Measurements from ENCODE around the gene VSIR. TPM values are rescaled to one million over a fixed set of nuclear protein-coding genes. Genes with fewer than 3 reads are reported as not detected.

Gene VSIR
- total RNA-seq, 3 donors from 2014 or later (not counting 1 experiment from before 2014, with no cell fraction given): 134 to 193 (median 178) TPM

DNA sequence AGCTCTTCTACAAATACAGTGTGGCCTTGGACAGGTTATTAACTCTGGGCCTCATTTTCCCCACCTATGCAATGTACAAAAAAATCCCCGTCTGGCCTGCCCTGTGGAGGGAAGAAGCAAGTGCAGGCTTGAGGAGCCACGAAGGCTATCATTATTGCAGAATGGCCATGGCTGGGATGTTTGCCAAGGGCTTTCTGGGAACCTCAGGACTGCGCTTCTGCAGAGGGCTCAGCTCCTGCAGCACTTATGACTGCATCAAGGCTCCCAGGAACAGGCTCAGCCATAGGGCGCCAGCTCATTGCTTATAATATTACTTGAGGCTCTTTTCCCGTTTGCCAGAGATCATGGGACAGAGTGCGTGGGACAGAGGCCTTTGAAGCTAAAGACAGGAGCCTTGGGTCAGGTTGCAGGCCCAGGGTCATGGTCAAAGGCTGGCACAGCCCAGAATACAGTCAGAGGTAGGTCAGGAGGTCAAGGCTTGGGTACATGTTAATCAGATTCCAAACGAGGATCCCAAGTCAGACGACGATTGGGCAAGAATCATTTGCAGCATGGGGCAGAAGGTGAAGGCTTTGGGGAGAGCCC is 33.2 kb downstream of the VSIR start:
- WGBS (ENCODE audit: insufficient coverage): 75% methylated on average over 9 of the region's 9 CpGs
- peaks cover 98% of the 10 kb centered on the region for H3K4me1 ChIP-seq (ENCODE audit: control insufficient read depth, insufficient read depth, low read length)
- DNase-seq: no peak
- H3K27me3 ChIP-seq (ENCODE audit: control insufficient read depth, insufficient read depth, low read length): no peaks in the 10 kb centered on the region
- H3K9me3 Mint-ChIP-seq: no peaks in the 10 kb centered on the region
- TF ChIP-seq, protein P1, sequence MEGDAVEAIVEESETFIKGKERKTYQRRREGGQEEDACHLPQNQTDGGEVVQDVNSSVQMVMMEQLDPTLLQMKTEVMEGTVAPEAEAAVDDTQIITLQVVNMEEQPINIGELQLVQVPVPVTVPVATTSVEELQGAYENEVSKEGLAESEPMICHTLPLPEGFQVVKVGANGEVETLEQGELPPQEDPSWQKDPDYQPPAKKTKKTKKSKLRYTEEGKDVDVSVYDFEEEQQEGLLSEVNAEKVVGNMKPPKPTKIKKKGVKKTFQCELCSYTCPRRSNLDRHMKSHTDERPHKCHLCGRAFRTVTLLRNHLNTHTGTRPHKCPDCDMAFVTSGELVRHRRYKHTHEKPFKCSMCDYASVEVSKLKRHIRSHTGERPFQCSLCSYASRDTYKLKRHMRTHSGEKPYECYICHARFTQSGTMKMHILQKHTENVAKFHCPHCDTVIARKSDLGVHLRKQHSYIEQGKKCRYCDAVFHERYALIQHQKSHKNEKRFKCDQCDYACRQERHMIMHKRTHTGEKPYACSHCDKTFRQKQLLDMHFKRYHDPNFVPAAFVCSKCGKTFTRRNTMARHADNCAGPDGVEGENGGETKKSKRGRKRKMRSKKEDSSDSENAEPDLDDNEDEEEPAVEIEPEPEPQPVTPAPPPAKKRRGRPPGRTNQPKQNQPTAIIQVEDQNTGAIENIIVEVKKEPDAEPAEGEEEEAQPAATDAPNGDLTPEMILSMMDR (IDR thresholded peaks at IDR 0.05): no peak
- peak overlapping the region; percentile 55 for H3K4me3 Mint-ChIP-seq
- H3K27me3 Mint-ChIP-seq (ENCODE audit: low read depth in 2 of 2): no peaks in the 10 kb centered on the region
- peaks cover 78 to 88% of the 10 kb centered on the region in 2 donors for H3K4me1 Mint-ChIP-seq
- intact Hi-C loops (cut with micrococcal nuclease): loop anchor here (5.0 kb wide), 1 partner anchor 43 kb away; no protein-coding TSS in a partner anchor
- no peak overlapping the region for H3K27ac ChIP-seq (ENCODE audit: low read length)
- H3K27ac Mint-ChIP-seq: peak overlapping the region; percentile 41 to 90
- H3K36me3 ChIP-seq (ENCODE audit: control insufficient read depth, insufficient read depth, low read length): no peaks in the 10 kb centered on the region
- H3K4me3 ChIP-seq (ENCODE audit: low read length): no peak overlapping the region
- no peaks in the 10 kb centered on the region for H3K36me3 Mint-ChIP-seq
- H3K9me3 ChIP-seq (ENCODE audit: control insufficient read depth, insufficient read depth, low read length): no peaks in the 10 kb centered on the region
- ATAC-seq: no peak

DNA sequence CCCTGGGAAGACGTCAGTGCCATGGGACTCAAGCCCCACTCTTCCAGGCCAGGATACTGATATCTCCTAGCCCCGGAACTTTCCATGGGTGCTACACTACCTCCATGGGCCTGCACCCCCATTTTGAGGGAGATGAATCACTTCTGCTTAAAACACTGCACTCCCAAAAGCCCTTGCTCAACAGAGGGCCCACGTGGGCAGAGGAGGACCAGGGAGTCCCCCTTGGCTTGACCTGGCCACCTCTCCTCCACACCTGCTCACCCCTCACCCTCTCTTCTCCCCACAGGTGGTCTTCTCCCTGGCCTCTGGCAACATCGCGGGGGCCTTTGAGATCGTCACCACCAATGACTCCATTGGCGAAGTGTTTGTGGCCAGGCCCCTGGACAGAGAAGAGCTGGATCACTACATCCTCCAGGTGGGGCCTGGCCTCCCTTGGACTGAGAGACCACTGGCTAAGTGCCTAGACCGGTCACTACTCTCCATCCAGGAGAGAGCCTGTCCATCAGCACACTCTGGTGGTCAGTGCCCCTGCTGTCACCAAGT is 33.9 kb downstream of the VSIR start:
- Mint-ChIP-seq H3K9me3 (no peaks in the 10 kb centered on the region), H3K36me3 (no peaks in the 10 kb centered on the region), H3K27ac (peak overlapping the region; percentile 41 to 90), H3K4me3 (peak overlapping the region; percentile 49), H3K27me3 (ENCODE audit: low read depth in 2 of 2) (no peaks in the 10 kb centered on the region), H3K4me1 (peaks cover 79 to 88% of the 10 kb centered on the region in 2 donors)
- Histone ChIP-seq H3K4me1 (ENCODE audit: control insufficient read depth, insufficient read depth, low read length) (peaks cover 99% of the 10 kb centered on the region), H3K27ac (ENCODE audit: low read length) (no peak overlapping the region), H3K4me3 (ENCODE audit: low read length) (no peak overlapping the region), H3K27me3 (ENCODE audit: control insufficient read depth, insufficient read depth, low read length) (no peaks in the 10 kb centered on the region), H3K9me3 (ENCODE audit: control insufficient read depth, insufficient read depth, low read length) (no peaks in the 10 kb centered on the region), H3K36me3 (ENCODE audit: control insufficient read depth, insufficient read depth, low read length) (no peaks in the 10 kb centered on the region)
- ATAC-seq (no peak), DNase-seq (no peak)
- TF ChIP-seq, protein P1 (IDR thresholded peaks at IDR 0.05): no peak
- intact Hi-C loops (cut with micrococcal nuclease): no loop called here
- WGBS (ENCODE audit: insufficient coverage): 85% methylated on average over 8 of the region's 8 CpGs

DNA sequence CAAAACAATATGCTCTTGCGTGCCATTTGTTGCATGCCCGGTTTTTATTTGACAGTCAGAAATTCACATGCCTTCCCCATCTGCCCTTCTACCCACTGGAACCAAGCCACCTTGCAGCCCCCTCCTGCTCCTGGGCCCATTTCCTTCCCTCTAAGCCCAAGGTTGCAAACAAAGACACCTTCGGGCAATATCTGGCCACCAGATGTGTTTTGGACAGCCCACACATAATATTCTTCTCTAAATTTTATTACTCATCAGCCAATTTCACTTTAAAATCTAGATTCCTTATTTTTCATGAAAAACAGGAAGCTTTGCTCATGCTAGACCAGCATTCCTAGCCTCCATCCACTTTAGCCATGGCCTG is 35.5 kb downstream of the VSIR start:
- intact Hi-C loops (cut with micrococcal nuclease): no loop called here
- Histone ChIP-seq H3K4me1 (ENCODE audit: control insufficient read depth, insufficient read depth, low read length) (peaks cover 92% of the 10 kb centered on the region), H3K27ac (ENCODE audit: low read length) (peak overlapping the region; percentile 91), H3K27me3 (ENCODE audit: control insufficient read depth, insufficient read depth, low read length) (no peaks in the 10 kb centered on the region), H3K4me3 (ENCODE audit: low read length) (no peak overlapping the region), H3K9me3 (ENCODE audit: control insufficient read depth, insufficient read depth, low read length) (no peaks in the 10 kb centered on the region), H3K36me3 (ENCODE audit: control insufficient read depth, insufficient read depth, low read length) (no peaks in the 10 kb centered on the region)
- ATAC-seq (no peak), DNase-seq (no peak)
- no peaks in the 10 kb centered on the region for H3K27me3 Mint-ChIP-seq (ENCODE audit: low read depth in 2 of 2)
- H3K9me3 Mint-ChIP-seq: no peaks in the 10 kb centered on the region
- WGBS (ENCODE audit: insufficient coverage): 46% methylated on average over 3 of the region's 3 CpGs
- TF ChIP-seq, protein P1 (IDR thresholded peaks at IDR 0.05): no peak
- peak overlapping the region; percentile 88 to 93 for H3K27ac Mint-ChIP-seq
- H3K36me3 Mint-ChIP-seq: no peaks in the 10 kb centered on the region
- peaks cover 82 to 85% of the 10 kb centered on the region in 2 donors for H3K4me1 Mint-ChIP-seq
- H3K4me3 Mint-ChIP-seq: peak overlapping the region; percentile 37

Measured in natural killer cell (primary cell).